NCI-H446 treated with DMSO at 0.1 percent for 48 hours (cell line): Measurements from ENCODE around the gene ACKR3.

Source experiments
- DNase-seq: peaks from one replicate; lab custom pipeline; 2025; lab: John Stamatoyannopoulos, UW

Gene ACKR3

GRCh38 chr2:236587861-236588815 lies 18.5 kb downstream of the ACKR3 start:
- DNase-seq: no peak

- no peak for DNase-seq
Measured at GRCh38 chr2:236588932-236589592, 19.4 kb downstream of the ACKR3 start.

GRCh38 chr2:236590846-236591245 lies 21.2 kb downstream of the ACKR3 start:
- DNase-seq: no peak

- DNase-seq: no peak
Measured at GRCh38 chr2:236592821-236593220, 23.2 kb downstream of the ACKR3 start.

GRCh38 chr2:236593531-236593930 lies 23.9 kb downstream of the ACKR3 start:
- no peak for DNase-seq

GRCh38 chr2:236593956-236594355 lies 24.3 kb downstream of the ACKR3 start:
- DNase-seq: no peak

- no peak for DNase-seq
Measured at GRCh38 chr2:236597629-236598028, 28.0 kb downstream of the ACKR3 start.

- no peak for DNase-seq
Measured at GRCh38 chr2:236599059-236599458, 29.4 kb downstream of the ACKR3 start.

- no peak for DNase-seq
Measured at GRCh38 chr2:236600158-236600557, 30.5 kb downstream of the ACKR3 start.

- no peak for DNase-seq
Measured at GRCh38 chr2:236600892-236601291, 31.3 kb downstream of the ACKR3 start.

GRCh38 chr2:236601316-236602202 lies 31.9 kb downstream of the ACKR3 start:
- no peak for DNase-seq

GRCh38 chr2:236602678-236603077 lies 33.1 kb downstream of the ACKR3 start:
- no peak for DNase-seq

- peak; percentile 17 for DNase-seq
Measured at GRCh38 chr2:236603361-236604015, 33.9 kb downstream of the ACKR3 start.

- DNase-seq: no peak
Measured at GRCh38 chr2:236604575-236605344, 35.1 kb downstream of the ACKR3 start.

GRCh38 chr2:236605345-236605734 lies 35.7 kb downstream of the ACKR3 start:
- DNase-seq: no peak

GRCh38 chr2:236606023-236606422 lies 36.4 kb downstream of the ACKR3 start:
- DNase-seq: no peak

GRCh38 chr2:236607471-236608187 lies 38.0 kb downstream of the ACKR3 start:
- no peak for DNase-seq

- no peak for DNase-seq
Measured at GRCh38 chr2:236608188-236608525, 38.5 kb downstream of the ACKR3 start.

GRCh38 chr2:236608710-236609109 lies 39.1 kb downstream of the ACKR3 start:
- no peak for DNase-seq
